GM06990 (cell line): ENCODE results near the gene RIPOR2.

Experiments used
- DNase-seq: peaks from one replicate; pipeline ENCODE4 v3.0.0-alpha.2; 2011; ENCODE audit not compliant: insufficient read length; ENCODE audit errors: extremely low read depth
- H3K27me3 ChIP-seq: replicated peaks from 2 replicates; pipeline ENCODE4 v1.6.0; 2011; ENCODE audit warnings: low read length; ENCODE audit not compliant: control insufficient read depth, insufficient read depth
- H3K36me3 ChIP-seq: 2 replicates; pipeline ENCODE4 v1.5.1; 2011; ENCODE audit warnings: low read length; ENCODE audit not compliant: control insufficient read depth, insufficient read depth
- H3K4me3 ChIP-seq: replicated peaks from 2 replicates; pipeline ENCODE4 v1.5.1; 2011; ENCODE audit warnings: low read depth, mild to moderate bottlenecking, control low read depth, low read length
- TF ChIP-seq, protein P1 (sequence below): IDR thresholded peaks from 2 replicates; pipeline ENCODE4 v1.5.1; 2011; ENCODE audit warnings: low read length, control low read depth, mild to moderate bottlenecking, inconsistent platforms; ENCODE audit not compliant: insufficient read depth, poor library complexity, severe bottlenecking

Gene RIPOR2

DNA sequence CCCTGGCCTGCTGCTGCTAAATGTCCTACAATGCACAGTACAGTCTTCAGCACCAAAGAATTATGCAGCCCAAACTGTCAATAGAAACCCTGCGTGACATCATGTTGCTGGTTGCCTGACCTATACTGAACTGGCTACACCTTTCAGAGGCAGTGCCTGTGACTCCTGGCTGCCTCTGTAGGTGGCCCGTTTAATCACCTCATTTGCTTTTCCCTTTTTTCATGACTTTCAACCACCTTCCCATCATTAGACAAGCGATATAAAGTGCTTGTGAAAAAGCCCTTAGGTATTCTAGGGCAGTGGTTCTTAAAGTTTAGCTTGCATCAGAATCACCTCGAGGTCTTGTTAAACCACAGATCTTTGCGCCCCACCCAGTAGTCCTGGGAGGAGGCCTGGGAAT lies 33.0 kb upstream of the RIPOR2 start:
- Histone ChIP-seq H3K36me3 (no peaks in the 10 kb centered on the region), H3K4me3 (no peak overlapping the region), H3K27me3 (no peaks in the 10 kb centered on the region)
- TF ChIP-seq, protein P1, sequence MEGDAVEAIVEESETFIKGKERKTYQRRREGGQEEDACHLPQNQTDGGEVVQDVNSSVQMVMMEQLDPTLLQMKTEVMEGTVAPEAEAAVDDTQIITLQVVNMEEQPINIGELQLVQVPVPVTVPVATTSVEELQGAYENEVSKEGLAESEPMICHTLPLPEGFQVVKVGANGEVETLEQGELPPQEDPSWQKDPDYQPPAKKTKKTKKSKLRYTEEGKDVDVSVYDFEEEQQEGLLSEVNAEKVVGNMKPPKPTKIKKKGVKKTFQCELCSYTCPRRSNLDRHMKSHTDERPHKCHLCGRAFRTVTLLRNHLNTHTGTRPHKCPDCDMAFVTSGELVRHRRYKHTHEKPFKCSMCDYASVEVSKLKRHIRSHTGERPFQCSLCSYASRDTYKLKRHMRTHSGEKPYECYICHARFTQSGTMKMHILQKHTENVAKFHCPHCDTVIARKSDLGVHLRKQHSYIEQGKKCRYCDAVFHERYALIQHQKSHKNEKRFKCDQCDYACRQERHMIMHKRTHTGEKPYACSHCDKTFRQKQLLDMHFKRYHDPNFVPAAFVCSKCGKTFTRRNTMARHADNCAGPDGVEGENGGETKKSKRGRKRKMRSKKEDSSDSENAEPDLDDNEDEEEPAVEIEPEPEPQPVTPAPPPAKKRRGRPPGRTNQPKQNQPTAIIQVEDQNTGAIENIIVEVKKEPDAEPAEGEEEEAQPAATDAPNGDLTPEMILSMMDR: no peak
- no peak for DNase-seq

DNA sequence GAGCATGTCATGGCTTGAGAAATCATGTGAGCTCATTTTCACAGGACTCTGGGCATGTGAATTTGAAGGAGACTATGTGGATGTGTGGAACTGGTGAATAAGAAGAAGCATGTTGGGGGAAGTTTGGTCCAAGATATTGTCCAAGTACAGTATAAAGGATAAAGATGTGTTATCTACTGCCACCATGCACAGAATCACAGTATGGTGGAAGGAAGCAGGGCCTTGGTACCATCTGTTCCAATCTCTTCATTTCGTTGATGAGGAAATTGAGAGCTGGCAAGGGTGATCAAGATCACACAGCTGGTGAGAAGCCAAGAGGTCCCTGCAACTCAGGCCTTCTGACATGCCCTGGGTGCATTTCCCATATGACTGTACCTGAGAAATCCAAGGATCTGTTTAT lies 31.5 kb upstream of the RIPOR2 start:
- no peaks in the 10 kb centered on the region for H3K36me3 ChIP-seq
- DNase-seq: no peak
- no peak overlapping the region for H3K4me3 ChIP-seq
- no peaks in the 10 kb centered on the region for H3K27me3 ChIP-seq
- TF ChIP-seq, protein P1: no peak

DNA sequence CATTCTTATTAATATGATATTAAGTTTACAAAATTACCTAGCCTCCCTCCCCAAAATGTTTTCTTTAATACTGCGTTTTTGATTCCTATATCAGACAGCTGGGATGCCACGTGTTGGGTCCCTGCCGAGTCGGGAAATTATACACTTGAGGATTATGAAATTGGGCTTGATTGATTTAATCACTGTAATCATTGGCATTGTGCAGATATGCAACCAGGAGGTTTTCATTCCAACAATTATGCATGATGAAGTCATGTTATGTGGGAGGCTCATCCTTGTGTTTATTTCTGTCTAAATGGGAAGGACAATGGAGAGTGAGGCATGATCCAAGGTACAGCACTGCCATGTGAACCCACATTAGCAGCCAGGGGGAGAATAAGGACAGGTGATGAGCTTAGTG lies 30.6 kb upstream of the RIPOR2 start:
- no peaks in the 10 kb centered on the region for H3K27me3 ChIP-seq
- H3K4me3 ChIP-seq: no peak overlapping the region
- no peak for DNase-seq
- TF ChIP-seq, protein P1: no peak
- no peaks in the 10 kb centered on the region for H3K36me3 ChIP-seq

DNA sequence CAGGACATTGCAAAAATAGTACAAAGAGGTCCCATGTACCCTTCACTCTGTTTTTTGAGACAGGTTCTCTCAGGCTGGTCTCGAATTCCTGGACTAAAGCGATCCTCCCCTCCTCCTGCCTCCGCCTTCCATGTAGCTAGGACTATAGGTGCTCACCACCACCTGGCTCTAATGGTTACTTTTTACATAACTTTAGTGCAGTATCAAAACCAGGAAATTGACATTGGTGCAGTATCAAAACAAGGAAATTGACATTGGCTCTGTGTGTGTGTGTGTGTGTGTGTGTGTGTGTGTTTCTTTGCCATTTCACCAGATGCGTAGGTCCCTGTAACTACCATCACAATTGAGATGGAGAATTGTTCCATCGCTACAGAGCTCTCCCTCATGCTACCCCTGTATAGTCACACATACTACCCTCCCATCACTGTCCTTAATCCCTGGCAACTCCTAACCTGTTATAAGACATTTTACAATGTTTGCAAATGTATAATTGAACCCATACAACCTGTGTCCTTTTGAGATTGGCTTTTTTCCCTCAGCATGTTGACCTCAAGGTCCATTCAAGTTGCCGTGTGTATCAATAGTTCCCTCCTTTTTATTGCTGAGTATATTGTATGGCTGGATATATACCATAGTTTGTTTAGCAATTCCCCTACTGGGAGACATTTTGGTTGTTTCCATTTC lies 28.3 kb upstream of the RIPOR2 start:
- DNase-seq: no peak
- H3K27me3 ChIP-seq: no peaks in the 10 kb centered on the region
- no peaks in the 10 kb centered on the region for H3K36me3 ChIP-seq
- H3K4me3 ChIP-seq: no peak overlapping the region
- TF ChIP-seq, protein P1: no peak

DNA sequence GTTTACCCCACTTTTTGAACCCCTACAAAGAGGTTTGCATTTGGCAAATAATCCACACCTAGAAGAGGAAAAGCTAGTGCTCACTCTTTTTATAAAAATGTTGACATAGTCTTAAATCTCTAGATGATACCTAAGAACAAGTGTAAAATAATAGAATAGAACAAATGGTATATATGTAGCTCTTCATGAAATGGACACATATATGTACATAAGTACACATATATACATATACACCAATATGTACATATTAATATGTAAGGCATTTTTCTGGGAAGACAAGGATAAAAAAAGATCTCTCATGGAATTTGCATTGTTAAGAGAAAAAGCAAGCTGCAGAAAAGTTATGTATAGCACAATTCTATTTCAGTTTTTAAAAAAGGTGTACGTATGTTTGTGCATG lies 27.6 kb upstream of the RIPOR2 start:
- TF ChIP-seq, protein P1: no peak
- H3K27me3 ChIP-seq: no peaks in the 10 kb centered on the region
- H3K36me3 ChIP-seq: no peaks in the 10 kb centered on the region
- no peak for DNase-seq
- no peak overlapping the region for H3K4me3 ChIP-seq

DNA sequence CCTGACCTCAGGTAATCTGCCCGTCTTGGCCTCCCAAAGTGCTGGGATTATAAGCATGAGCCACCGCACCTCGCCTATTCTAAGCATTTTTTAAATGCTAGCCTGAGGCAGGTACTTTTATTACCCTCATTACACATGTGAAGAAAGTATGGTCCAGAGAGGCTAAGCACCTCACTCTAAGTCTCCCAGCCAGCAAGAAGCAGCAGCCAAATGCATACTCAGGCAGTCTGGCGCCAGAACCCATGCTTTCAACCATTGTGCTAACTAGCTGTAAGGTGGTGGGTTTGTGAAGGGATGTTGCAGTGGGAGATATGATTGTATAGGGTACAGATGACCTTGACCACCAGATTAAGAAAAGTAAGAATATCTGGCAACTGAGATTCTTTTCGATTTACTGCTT lies 26.1 kb upstream of the RIPOR2 start:
- Histone ChIP-seq H3K4me3 (no peak overlapping the region), H3K27me3 (no peaks in the 10 kb centered on the region), H3K36me3 (no peaks in the 10 kb centered on the region)
- no peak for DNase-seq
- TF ChIP-seq, protein P1: no peak
